ENCODE data around the gene PLEKHG5.
"Not testable (repeated sequence)": the region's sequence is repeated elsewhere in the genome, so short reads cannot be mapped to it uniquely, and the experiment has no call there.

PLEKHG5 gene

DNA sequence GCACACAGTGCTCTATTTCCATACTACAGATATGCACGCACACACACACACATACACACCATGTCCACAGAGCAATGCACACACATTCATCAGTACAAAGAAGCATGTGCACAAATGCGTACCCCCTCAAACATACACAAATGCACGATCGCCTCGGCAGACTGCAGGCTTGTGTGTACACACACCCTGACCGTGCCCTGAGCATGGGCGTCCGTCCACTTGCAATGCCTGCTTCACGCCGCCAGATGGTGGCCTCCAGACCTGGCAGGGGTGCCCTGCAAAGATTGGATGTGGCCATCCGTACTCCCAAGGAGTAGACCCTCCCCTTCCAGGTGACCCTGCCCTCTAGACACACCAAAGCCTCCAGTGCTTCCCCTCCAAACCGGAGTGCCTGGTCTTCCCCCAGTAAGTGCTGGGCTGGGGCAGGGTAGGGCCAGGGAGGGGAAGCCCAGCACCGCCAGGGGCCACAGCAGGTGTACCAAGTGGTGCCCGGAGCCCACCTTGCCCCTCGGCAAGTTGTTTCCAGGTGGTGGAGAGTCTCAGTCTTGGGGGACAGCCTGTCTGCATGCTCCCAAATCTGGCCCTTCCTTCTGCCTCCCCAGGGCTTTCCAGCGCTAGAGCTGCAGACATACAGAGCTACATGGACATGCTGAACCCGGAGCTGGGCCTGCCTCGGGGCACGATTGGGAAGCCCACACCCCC, 46.3 kb downstream of the PLEKHG5 start:
- no peak for DNase-seq

DNA sequence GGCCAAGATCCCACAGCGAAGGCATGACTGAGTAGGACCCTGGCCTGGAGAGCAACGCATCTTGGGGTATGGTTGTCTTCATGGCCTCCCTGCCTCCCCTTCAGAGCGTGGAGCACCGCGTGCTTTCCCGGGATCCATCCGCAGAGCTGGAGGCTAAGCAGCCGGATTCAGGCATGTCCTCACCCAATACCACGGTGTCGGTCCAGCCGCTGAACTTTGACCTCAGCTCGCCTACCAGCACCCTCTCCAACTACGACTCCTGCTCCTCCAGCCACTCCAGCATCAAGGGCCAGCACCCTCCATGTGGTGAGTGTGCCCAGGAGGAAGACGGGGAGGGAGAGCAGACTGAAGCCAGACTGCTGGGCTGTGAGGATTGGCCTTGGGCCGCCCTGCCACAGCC, 47.1 kb downstream of the PLEKHG5 start:
- no peak for DNase-seq

DNA sequence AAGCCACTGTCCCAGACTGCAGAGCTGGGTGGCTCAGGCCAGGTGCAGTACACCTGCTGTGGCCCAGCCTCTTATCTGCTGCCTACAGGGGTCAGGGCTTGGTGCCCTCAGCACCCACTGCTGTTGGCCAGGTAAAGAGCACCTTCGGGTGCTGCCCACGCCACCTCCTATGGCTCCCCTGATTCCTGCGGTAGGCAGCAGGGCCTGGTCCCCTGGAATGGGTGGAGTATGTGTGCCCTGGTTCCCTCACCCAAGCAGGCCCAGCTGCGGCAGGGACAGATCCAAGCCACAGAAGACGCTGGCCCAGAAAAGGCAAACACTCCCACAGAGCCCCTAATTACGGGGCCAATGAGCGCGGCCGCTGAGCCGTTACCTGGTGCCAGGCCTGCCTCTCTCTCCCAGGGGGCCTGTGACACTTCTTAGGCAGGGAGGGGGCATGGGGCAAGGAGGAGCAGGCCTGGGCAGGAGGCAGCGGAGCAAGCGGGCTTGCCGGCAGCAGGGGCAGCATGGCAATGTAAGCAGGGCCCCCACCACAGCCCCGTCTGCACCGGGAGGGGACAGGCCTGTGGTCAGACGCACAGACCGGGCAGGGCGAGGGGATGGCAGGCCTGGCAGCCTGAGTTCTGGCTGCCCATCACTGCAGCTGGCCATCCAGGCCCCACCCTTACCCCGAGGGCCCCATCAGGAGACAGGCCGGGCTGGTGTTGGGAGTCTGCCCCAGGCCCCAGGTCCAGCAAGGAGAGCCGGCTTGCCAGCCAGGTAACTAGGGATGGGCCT, 47.9 kb downstream of the PLEKHG5 start:
- no peak for DNase-seq

DNA sequence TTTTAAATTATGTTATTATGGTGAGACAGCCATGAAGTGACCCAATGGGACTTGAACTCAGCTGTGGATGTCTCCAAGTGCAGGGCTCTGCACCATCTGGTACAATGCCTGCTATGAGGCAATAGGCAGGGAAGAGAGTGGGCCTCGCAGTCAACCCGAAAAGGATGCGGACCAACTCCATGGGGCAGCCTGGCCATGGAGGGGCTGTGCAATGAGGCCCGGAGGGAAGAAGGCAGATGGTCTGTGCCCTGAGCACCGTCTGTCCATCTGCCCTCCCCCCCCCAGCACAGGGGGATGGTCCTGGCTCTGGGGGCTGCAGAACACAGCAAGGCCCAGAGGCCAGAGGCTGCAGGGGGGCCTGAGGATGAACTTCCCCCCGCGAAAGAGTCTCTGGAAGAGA, 49.9 kb downstream of the PLEKHG5 start:
- no peak for DNase-seq

DNA sequence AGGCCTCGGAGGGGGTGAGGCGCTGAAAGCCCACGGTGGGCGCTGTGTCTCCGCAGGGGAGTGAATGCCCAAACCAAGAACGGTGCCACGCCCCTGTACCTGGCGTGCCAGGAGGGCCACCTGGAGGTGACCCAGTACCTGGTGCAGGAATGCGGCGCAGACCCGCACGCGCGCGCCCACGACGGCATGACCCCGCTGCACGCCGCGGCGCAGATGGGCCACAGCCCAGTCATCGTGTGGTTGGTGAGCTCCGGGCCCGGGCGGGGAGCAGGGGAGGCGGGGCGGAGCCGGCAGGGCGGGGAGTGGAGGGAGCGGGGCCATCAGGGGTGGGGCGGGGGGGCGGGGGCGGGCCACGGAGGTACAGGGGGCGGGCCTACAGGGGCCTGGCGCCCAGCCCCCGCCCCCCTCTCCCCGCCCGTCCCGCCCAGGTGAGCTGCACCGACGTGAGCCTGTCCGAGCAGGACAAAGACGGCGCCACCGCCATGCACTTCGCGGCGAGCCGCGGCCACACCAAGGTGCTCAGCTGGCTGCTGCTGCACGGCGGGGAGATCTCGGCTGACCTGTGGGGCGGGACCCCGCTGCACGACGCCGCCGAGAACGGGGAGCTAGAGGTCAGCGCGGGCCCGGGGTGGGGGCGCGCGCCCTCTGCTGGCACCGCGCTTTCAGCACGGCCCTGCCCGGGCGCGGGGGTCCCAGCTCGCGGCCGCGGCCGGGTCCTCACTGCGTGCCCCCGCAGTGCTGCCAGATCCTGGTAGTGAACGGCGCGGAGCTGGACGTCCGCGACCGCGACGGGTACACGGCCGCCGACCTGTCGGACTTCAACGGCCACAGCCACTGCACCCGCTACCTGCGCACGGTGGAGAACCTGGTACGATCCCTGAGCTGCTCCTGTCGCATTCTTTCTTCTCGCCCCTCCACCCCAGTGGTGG, 51.0 kb downstream of the PLEKHG5 start:
- peak; percentile 13 for DNase-seq

DNA sequence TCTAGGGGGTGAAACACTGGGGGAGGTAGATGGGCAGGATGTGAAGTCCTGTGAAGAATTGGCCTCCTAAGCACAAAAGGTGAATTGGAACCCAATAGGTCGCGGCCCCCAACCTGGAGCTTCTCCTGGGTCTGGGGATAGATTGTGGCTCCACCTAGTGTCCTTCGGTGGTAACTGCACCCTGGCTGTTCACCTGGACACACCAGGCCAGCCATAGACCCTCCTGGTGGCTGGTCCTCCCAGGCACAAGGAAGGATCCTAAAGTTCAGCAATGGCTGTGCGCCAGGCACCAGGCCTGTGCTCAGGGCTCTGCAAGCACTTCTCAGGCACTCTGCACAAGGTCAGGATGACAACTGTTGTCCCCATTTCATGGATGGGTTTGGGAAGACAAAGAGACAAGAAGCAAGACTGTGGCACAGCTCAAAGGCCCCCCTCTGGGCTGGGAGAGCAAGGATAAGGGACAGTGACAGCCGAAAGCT, 53.4 kb downstream of the PLEKHG5 start:
- peak; percentile 5 for DNase-seq

DNA sequence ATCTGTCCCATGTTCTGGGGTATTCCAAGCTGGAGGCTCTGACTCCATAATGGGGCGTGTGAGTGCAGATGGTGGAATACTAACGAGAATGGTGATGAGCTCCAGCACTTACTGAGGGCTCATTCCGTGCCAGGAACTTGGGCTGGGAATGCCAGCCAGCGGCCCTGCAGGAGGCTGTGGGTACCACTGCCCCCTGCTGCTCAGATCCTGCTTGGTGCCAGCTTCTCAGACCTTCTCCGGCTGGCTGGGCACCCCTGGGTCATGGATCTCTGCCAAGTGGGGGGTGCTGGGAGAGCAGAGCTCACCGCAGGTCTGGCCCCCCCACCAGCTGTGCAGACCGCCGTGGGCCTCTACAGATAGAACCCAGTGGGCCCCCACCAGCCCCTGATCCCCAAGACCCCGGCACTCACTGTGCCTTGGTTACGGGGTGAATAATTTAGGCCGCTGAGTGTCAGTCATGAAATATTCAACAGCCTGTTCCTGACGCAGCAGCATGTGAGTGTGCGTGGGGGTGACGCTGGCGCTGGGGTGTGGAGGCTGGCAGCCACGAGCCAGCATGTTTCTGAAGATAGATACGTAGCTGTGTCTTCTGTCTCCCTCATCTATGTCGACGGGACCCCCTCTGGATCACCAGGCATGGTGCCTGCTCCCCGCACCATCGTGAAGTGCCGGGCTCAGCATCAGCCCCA, 54.3 kb downstream of the PLEKHG5 start:
- DNase-seq, result not testable (repeated sequence)

DNA sequence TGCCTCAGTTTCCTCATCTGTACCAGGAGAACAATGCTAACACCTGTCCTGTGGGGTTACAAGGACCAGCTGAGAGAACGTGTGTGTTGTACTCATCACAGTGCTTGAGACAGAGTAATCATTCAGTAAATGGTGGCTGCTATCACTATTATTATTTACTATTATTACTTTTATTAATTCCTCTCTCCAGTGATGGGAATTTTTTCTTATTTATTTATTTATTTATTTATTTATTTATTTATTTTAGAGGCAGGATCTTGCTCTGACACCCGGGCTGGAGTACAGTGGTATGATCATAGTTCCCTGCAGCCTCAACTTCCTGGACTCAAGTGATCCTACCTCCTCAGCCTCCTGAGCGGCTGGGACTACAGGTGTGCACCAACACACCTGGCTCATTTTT, 55.2 kb downstream of the PLEKHG5 start:
- DNase-seq, result not testable (repeated sequence)

DNA sequence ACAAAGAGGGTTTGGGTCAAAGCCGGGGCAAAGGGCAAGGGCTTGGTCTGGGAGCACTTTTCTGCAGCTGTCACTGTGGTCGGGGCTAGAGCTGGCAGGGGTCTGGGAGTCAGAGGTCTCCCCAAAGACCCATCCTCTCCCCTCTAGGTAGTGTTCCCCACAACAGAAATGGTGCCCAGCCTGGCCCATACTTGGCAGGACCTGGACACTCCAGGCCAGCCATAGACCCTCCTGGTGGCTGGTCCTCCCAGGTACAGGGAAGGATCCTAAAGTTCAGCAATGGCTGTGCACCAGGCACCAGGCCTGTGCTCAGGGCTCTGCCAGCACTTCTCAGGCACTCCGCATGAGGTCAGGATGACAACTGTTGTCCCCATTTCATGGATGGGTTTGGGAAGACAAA, 55.9 kb downstream of the PLEKHG5 start:
- no peak for DNase-seq

DNA sequence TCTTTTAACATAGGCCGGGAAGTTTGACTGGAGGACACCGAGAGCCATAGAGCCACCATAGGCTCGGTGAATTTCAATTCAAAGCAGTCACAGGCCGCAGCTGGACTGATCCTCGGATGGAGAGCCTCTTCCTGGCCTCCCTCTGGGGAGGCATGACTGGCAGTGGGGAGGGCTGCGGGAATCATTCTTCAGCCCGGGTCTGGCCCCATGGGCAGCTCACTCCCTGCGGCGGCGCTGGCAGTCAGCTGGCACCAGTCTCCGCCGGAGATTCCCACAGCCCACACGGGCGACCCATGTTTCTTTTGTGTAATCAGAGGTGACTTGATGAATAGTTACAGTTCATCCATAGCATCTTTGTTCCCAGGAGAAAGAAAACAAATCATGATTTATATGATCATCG, 56.3 kb downstream of the PLEKHG5 start:
- DNase-seq, result no peak

DNA sequence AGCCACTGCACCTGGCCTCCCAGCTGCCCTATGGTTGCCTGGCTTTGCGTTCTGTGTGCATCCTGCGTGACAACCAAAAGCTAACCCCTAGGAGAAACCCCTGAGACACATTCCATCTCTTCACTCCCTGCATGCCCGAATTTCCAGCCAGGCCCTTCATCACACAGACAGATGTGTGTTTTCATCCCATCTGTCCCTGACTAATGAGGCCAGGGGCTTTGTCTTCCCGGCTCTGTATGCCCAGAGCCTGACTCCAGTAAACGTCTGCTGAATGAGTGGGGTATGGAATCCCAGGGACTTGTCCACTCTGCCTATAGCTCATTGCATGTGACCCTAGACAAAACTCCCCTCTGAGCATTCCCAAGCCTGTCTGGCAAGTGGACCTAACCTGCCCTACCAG, 57.3 kb downstream of the PLEKHG5 start:
- no peak for DNase-seq

DNA sequence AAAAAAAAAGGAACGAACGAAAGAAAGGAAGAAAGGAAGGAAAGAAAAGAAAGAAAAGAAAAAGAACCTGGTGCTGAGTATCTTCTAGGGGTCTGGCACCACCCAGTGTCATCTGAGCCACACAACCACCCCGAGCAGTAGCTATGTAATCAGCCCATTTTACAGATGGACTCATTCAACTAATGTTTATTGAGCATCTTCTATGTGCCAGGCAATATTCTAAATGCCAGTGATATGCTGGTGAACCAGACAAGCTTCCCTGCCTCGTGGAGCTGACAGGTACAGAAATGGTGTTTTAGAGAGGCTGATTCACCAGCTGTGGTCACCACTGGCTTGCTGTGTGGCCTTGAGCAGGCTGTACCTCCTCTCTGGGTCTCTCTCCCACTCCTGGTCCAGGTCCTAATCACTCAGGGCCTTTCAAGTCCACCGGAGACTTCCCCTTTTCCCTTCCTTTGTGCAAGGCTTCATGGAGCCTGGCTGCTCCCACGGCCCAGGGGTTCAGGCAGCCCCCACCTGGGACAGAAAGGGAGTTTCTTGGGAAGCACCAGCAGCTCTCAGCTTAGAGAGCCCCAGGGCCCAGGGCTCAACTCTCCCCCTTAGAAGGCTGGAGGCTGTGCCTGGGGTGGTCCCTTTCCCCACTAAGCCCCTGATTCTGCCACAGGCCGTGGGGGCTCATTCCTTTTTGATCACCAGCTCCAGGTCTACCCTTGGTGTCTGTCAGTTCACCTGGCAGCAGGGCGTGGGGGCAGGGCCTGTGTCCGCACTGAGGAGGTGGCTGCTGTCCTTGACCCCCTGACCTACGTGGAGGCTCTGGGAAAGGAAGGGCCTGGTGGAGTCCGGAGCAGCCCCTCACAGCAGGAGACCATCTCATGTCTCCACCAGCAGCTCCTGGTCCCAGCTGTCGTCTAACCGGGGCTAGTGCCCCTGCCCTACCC, 59.6 kb downstream of the PLEKHG5 start:
- DNase-seq, result not testable (repeated sequence)

DNA sequence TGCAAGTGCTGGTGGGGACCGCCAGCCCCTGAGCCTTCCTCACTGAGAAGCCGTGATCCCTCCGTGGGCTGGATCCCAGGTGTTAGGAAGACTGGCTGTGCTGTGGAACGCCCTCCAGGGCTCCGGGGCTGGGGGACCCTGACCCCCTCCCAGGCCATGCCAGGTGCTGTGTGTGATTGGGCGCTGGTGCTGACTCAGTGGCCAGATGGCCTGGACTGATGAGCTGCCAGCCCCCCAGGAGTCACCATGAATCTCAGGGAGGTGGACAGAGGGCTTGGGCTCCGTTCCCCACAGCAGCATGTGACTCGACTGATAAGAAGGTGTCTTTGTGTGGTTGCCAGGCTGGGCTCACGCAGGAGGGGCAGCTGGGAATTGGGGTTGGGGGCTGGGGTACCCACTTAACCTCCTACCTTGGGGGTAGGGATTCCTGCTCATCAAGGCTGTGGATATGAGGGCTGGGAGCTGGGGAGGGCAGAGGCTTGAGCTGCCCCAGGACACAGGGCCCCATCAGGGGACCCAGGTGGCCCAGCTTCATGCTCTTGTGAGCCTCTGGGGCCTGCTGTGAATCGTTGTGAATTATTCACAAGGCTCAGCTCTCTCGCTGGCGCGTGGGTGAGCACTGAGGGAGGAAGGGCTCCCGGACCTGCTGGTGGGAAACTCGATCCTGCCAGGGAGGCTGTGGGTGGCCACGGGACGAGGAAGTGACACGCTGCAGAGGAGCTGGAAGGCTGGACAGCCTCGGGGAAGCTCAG, 61.6 kb downstream of the PLEKHG5 start:
- not testable (repeated sequence) for DNase-seq

DNA sequence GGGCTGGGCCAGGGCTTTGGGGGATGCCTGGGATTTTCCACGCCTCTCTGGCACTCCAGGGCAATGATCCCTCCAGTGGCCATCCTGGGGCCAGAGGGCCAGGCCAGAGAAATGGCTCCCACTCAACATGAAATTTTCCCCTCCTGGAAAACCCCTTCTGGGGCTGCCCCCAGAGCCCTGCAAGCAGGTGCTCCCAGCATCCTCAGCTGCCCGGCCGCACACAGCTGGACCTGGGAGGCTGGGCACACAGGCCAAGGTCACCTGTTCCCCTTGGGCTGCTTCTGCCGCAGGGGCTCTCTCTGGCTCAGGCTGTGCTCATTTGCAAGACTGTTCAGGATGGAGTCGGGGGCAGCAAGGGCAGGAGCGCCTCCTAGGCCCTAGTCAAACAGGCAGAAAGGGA, 63.0 kb downstream of the PLEKHG5 start:
- not testable (repeated sequence) for DNase-seq

DNA sequence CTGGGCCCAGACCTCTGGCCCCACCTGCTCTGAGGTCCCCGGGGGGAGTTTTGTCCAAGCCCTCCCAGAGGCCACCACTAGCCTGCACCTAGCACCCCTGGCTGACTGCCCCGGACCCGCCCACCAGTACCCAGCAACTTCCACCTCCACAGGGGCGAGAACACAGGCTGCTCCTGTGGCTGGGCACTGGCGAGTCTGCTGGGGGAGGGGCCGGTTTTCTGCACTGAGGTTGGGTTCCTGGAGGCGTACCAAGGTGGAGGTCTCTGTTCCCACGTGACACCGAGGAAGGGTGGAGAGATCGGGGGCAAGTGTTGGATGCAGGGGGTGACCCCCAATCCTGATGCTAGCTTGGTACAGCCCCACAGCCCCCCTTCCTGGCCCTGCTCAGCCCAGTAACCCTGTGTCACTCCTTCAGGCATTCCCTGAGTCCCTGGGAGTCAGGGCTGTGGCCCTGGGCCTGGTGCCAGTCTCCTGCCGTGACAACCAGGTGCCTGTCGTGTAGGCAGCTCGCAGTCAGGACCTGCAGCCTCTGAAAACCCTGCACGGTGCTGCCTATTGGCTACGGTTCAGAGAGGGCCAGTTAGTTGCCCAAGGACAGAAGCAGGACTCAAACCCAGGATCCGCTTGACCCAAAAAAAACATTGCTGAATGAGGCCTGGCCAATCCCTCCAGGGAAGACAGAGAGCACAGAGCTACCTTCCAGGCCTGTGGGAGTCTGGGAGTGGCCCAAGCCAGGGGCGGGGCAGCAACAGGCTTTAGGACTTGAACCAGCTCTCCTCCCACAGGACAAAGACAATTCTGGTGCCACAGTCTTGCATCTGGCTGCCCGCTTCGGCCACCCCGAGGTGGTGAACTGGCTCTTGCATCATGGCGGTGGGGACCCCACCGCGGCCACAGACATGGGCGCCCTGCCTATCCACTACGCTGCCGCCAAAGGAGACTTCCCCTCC, 63.8 kb downstream of the PLEKHG5 start:
- DNase-seq, result no peak

DNA sequence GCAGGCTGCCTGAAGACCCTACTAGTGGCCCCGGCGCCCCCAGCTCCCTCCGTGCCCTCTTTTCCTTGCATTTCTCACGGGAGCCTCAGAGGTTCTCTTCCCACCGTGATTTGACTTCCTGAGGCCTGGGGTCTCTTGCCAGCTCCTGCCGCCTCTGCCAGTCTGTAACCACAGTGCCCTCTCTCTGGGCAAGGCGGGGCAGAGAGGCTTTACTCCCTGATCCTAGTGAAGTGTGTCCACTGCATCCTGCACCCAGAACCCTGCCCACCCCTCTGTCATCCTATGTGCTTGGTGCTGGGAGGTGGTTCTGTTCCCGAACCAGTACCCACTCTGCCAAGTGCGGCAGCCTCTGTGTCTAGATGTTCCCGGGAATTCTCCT, 64.5 kb downstream of the PLEKHG5 start:
- DNase-seq, result no peak

DNA sequence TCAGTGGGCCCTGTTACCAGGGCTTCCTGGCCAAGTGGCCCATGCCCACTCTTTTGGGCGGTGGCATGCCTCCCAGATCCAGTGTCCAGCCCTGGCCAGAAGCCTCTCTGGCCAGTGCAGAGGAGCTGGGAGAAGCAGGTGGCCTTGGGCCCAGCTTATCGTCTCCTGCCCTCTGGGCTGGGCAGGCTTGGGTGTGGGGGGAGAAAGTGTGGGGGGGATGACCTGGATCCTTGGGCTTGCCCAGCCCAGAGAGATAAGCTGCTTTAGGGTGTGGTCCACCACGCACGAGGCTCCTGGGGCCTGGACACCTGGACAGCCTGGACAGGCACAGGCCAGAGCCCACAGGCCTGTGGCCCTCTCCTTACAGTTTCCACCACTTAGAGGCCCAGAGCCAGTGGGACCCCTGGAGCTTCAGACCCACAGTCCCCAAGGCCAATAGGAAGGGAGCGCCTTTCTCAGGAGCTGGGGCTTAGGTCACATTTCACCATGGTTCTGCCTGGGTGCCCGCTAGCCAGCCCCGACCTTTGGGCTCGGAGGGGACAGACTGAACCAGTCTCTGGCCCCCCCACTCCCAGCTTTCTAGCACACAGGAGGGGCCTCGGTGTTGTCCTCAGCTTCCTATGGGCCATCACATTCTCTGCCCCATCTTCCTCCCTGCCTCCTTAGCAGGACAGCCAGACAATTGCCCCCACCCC, 65.0 kb downstream of the PLEKHG5 start:
- no peak for DNase-seq

DNA sequence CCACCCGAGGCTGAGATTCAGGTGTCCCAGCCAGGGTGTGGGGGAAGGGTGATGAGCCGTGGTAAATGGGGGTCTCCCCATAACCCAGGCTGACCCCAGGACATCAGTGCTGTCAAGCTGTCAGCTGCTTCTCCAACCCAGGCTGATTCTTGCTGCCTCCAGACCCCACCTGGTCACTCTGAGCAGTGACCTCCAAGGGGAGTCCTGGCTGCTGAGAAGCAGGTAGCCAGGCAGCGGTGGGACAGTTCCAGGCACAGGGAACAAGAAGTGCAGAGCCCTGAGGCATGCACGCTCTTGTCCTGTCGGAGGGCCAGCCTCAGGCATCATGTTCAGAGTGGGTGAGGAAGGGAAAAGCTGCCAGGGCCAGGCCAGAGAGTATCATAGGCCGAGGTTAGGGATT, 65.8 kb downstream of the PLEKHG5 start:
- no peak for DNase-seq

All from GDM1 (cell line).